Measurements from ENCODE around the gene ARHGEF19. TPM values are rescaled to one million over a fixed set of nuclear protein-coding genes. Genes with fewer than 3 reads are reported as not detected.

Gene ARHGEF19
- total and polyA plus RNA-seq, 10 of the 15 experiments (the other 5 are each of a cell fraction or from before 2014, with no cell fraction given) = 0.15 to 2.9 (median 0.67) TPM; not detected in 1

GRCh38 chr1:16148329-16149092 is 63.9 kb downstream of the ARHGEF19 start:
- no peak for DNase-seq (ENCODE audit: low read depth, low spot score)
- Histone ChIP-seq H3K27ac (ENCODE audit: control insufficient read depth, insufficient read depth) (no peak overlapping the region), H3K9ac (ENCODE audit: control insufficient read depth, insufficient read depth, low read length) (no peak overlapping the region), H3K9me3 (replicated peaks; ENCODE audit: control insufficient read depth, insufficient read depth, low read length) (no peaks in the 10 kb centered on the region), H4K20me1 (ENCODE audit: control insufficient read depth, insufficient read depth) (no peaks in the 10 kb centered on the region), H3K79me2 (ENCODE audit: control insufficient read depth, insufficient read depth, low read length) (no peaks in the 10 kb centered on the region), H3K4me1 (ENCODE audit: control insufficient read depth, insufficient read depth, low read length) (peaks cover 12% of the 10 kb centered on the region), H3K4me2 (ENCODE audit: control insufficient read depth, insufficient read depth) (no peak overlapping the region), H3K27me3 (replicated peaks in 1 of 2; ENCODE audit: control insufficient read depth in 2 of 2, insufficient read depth in 2 of 2, low read length in 1 of 2) (peaks cover 0 to 3% of the 10 kb centered on the region in 2 experiments; a peak in 1 of 4 replicates), H3K4me3 (no peak overlapping the region), H2AFZ (ENCODE audit: control insufficient read depth, low read depth, low read length) (no peak overlapping the region), H3K36me3 (ENCODE audit: control insufficient read depth in 2 of 2, insufficient read depth in 2 of 2, low read length in 1 of 2) (no peaks in the 10 kb centered on the region)
- no peak for ATAC-seq
- TF ChIP-seq ATF7 (IDR thresholded peaks at IDR 0.05; ENCODE audit: low read depth) = no peak
- no peak for TF ChIP-seq MTA3 (IDR thresholded peaks at IDR 0.05; ENCODE audit: borderline replicate concordance, low read length)
- TF ChIP-seq IRF4 (IDR thresholded peaks at IDR 0.05; ENCODE audit: low read depth, low read length) = no peak
- TF ChIP-seq RUNX3 (IDR thresholded peaks at IDR 0.05; ENCODE audit: low read length) = no peak
- no peak for TF ChIP-seq TCF3 (IDR thresholded peaks at IDR 0.05; ENCODE audit: borderline replicate concordance, insufficient read depth, low read depth, low read length)
- TF ChIP-seq, protein P1, sequence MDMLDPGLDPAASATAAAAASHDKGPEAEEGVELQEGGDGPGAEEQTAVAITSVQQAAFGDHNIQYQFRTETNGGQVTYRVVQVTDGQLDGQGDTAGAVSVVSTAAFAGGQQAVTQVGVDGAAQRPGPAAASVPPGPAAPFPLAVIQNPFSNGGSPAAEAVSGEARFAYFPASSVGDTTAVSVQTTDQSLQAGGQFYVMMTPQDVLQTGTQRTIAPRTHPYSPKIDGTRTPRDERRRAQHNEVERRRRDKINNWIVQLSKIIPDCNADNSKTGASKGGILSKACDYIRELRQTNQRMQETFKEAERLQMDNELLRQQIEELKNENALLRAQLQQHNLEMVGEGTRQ (IDR thresholded peaks at IDR 0.05; ENCODE audit: borderline replicate concordance, low read depth, low read length) = no peak
- TF ChIP-seq, protein P2, sequence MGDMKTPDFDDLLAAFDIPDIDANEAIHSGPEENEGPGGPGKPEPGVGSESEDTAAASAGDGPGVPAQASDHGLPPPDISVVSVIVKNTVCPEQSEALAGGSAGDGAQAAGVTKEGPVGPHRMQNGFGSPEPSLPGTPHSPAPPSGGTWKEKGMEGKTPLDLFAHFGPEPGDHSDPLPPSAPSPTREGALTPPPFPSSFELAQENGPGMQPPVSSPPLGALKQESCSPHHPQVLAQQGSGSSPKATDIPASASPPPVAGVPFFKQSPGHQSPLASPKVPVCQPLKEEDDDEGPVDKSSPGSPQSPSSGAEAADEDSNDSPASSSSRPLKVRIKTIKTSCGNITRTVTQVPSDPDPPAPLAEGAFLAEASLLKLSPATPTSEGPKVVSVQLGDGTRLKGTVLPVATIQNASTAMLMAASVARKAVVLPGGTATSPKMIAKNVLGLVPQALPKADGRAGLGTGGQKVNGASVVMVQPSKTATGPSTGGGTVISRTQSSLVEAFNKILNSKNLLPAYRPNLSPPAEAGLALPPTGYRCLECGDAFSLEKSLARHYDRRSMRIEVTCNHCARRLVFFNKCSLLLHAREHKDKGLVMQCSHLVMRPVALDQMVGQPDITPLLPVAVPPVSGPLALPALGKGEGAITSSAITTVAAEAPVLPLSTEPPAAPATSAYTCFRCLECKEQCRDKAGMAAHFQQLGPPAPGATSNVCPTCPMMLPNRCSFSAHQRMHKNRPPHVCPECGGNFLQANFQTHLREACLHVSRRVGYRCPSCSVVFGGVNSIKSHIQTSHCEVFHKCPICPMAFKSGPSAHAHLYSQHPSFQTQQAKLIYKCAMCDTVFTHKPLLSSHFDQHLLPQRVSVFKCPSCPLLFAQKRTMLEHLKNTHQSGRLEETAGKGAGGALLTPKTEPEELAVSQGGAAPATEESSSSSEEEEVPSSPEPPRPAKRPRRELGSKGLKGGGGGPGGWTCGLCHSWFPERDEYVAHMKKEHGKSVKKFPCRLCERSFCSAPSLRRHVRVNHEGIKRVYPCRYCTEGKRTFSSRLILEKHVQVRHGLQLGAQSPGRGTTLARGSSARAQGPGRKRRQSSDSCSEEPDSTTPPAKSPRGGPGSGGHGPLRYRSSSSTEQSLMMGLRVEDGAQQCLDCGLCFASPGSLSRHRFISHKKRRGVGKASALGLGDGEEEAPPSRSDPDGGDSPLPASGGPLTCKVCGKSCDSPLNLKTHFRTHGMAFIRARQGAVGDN (IDR thresholded peaks at IDR 0.05) = no peak
- no peak for TF ChIP-seq SREBF1 (IDR thresholded peaks at IDR 0.05; ENCODE audit: low read length)
- no peak for TF ChIP-seq RELB (IDR thresholded peaks at IDR 0.05; ENCODE audit: low read depth)
- no peak for TF ChIP-seq ZNF207 (IDR thresholded peaks at IDR 0.05; ENCODE audit: borderline replicate concordance)
- TF ChIP-seq FOXM1 (IDR thresholded peaks at IDR 0.05; ENCODE audit: low read depth, low read length) = no peak
- ChIA-PET RAD21 (ENCODE audit: unreplicated experiment) (no interaction called here), CTCF (interaction anchor here (1.9 kb wide), 1 partner anchor 69 kb away, joined by 4 read pairs; no protein-coding TSS in a partner anchor), POLR2A (no interaction called here), SMC1A (ENCODE audit: uncharacterized antibody, unreplicated experiment) (no interaction called here)
- in situ Hi-C loops (cut with MboI) = no loop called here
- intact Hi-C loops (cut with micrococcal nuclease; ENCODE audit: unreplicated experiment) = no loop called here
- WGBS (ENCODE audit: insufficient coverage, insufficient replicate concordance, low lambda C conversion rate, missing lambda C conversion rate) = 61% methylated on average over 39 of the region's 39 CpGs
- no peak for FAIRE-seq
- no TSS peak for BruUV-seq (replicated peaks)

Data from GM12878 (cell line).